ENCODE measurements around the gene ARHGEF17.

ARHGEF17 gene

DNA sequence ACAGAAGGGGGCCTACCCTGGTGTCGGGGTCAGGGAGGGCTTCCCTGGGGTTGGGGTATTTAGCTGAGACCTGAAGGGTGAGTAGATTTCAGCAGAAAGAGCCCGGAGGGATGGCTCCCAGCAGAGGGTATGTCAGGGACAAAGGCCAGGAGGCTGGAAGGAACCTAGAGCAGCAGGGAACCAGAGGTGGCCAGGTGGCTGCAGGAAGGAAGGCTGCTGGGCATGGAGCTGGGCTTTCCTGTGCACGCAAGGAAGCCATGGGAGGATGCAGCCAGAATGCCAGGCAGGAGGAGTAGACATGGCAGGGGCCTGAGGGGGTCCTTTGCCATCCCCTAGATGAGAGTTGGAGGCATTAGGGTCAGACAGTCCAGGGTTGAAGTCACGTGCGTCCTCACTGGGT, 40.8 kb downstream of the ARHGEF17 start:
- ChIA-PET CTCF (interaction anchor here (1.5 kb wide), 1 partner anchor 45 kb away, joined by 7 read pairs; no protein-coding TSS in a partner anchor), POLR2A (no interaction called here)
- no peak for DNase-seq (ENCODE audit: extremely low spot score)
- TF ChIP-seq ARNT (IDR thresholded peaks at IDR 0.05) (no peak), FOXA1 (IDR thresholded peaks at IDR 0.05) (no peak), ELF4 (IDR thresholded peaks at IDR 0.05) (no peak), CTBP1 (IDR thresholded peaks at IDR 0.05; ENCODE audit: borderline replicate concordance) (no peak), TARDBP (IDR thresholded peaks at IDR 0.05) (no peak), SP1 (IDR thresholded peaks at IDR 0.05) (no peak), FOXK2 (IDR thresholded peaks at IDR 0.05) (no peak), HDGF (IDR thresholded peaks at IDR 0.05; ENCODE audit: borderline replicate concordance) (no peak), NFRKB (IDR thresholded peaks at IDR 0.05) (no peak), ZNF384 (IDR thresholded peaks at IDR 0.05) (no peak), L3MBTL2 (conservative IDR thresholded peaks at IDR 0.05) (no peak), BHLHE40 (IDR thresholded peaks at IDR 0.05; ENCODE audit: borderline replicate concordance) (no peak)
- TF ChIP-seq, protein P1, sequence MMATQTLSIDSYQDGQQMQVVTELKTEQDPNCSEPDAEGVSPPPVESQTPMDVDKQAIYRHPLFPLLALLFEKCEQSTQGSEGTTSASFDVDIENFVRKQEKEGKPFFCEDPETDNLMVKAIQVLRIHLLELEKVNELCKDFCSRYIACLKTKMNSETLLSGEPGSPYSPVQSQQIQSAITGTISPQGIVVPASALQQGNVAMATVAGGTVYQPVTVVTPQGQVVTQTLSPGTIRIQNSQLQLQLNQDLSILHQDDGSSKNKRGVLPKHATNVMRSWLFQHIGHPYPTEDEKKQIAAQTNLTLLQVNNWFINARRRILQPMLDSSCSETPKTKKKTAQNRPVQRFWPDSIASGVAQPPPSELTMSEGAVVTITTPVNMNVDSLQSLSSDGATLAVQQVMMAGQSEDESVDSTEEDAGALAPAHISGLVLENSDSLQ (IDR thresholded peaks at IDR 0.05) = no peak

DNA sequence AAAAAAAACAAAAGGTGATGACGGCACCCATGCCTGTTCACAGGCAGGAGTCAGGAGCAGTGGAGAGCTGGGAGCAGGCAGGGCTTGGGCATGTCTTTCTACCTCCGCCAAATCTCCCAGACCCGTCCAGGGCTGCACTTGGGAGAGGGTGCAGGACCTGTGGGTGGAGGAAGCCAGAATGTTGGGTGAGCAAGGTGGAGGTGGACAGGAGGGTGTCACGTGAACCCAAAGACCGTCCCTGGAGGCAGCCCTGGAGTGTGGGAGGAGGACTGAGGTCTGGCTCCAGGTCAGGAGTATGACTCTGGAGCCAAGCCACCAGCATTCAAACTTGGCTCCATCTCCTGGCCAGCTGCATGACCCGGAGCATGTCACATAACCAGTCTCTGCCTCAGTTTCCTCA, 41.6 kb downstream of the ARHGEF17 start:
- ChIA-PET POLR2A (no interaction called here), CTCF (interaction anchor here (0.6 to 2.6 kb wide), 4 partner anchors 9 to 44 kb away, joined by 3 to 20 read pairs (median 6); no protein-coding TSS in a partner anchor)
- no peak for DNase-seq (ENCODE audit: extremely low spot score)
- TF ChIP-seq NFRKB (IDR thresholded peaks at IDR 0.05) (no peak), SP1 (IDR thresholded peaks at IDR 0.05) (no peak), CTBP1 (IDR thresholded peaks at IDR 0.05; ENCODE audit: borderline replicate concordance) (no peak), ZNF384 (IDR thresholded peaks at IDR 0.05) (no peak), L3MBTL2 (conservative IDR thresholded peaks at IDR 0.05) (no peak), LEF1 (IDR thresholded peaks at IDR 0.05; ENCODE audit: borderline replicate concordance) (no peak), BHLHE40 (IDR thresholded peaks at IDR 0.05; ENCODE audit: borderline replicate concordance) (no peak), FOXA1 (IDR thresholded peaks at IDR 0.05) (no peak), ELF4 (IDR thresholded peaks at IDR 0.05) (no peak), FOXK2 (IDR thresholded peaks at IDR 0.05) (no peak), HDGF (IDR thresholded peaks at IDR 0.05; ENCODE audit: borderline replicate concordance) (no peak), ARNT (IDR thresholded peaks at IDR 0.05) (no peak), FOXM1 (IDR thresholded peaks at IDR 0.05; ENCODE audit: borderline replicate concordance) (no peak), SUZ12 (IDR thresholded peaks at IDR 0.05) (no peak), TARDBP (IDR thresholded peaks at IDR 0.05) (no peak)
- TF ChIP-seq, protein P1 (IDR thresholded peaks at IDR 0.05) = no peak

DNA sequence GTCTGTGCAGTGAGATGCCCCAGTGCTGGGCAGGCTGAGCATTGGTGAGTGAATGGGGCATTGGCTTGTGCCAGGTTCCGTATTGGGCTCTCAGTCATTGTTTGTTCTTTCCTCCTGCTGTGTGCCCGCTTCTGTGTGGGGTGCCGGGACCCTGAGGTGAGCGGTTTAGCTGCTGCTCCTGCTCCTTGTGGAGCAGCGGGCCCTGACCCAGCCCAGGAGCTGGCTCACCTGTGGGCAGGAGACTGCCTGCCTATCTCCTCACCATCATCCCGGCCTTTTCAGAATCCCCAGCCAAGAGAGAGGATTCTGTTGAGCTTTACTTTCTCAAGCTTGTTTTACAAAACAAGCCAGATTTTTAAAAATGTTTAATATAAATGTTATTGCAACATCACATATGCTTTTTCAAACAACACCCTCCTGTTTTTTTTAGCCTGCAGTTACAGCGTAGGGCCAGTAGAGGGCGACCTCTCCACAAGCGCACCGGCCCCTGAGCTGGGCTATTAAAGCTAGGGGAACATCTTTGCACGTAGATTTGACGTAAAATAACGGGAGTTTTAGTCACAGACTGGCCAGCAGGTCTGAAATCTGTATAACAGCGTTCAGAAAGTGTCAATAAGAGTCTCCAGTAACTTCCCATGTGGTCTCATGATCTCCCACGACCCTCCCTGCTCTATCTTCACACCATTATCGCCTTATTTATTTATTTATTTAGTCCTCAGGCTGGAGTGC, 43.0 kb downstream of the ARHGEF17 start:
- ChIA-PET POLR2A (interaction anchor here (0.6 to 1.1 kb wide), 3 partner anchors 42 to 49 kb away, joined by 3 to 4 read pairs (median 4); no protein-coding TSS in a partner anchor), CTCF (interaction anchor here (0.5 to 2.6 kb wide), 28 partner anchors 9 to 616 kb away, joined by 3 to 45 read pairs (median 4); no protein-coding TSS in a partner anchor)
- TF ChIP-seq LEF1 (IDR thresholded peaks at IDR 0.05; ENCODE audit: borderline replicate concordance) = no peak
- TF ChIP-seq ARNT (IDR thresholded peaks at IDR 0.05) = no peak
- TF ChIP-seq ELF4 (IDR thresholded peaks at IDR 0.05) = no peak
- TF ChIP-seq FOXK2 (IDR thresholded peaks at IDR 0.05) = no peak
- TF ChIP-seq SP1 (IDR thresholded peaks at IDR 0.05) = no peak
- TF ChIP-seq BHLHE40 (IDR thresholded peaks at IDR 0.05; ENCODE audit: borderline replicate concordance) = no peak
- no peak for TF ChIP-seq FOXA1 (IDR thresholded peaks at IDR 0.05)
- TF ChIP-seq TARDBP (IDR thresholded peaks at IDR 0.05) = no peak
- TF ChIP-seq CTBP1 (IDR thresholded peaks at IDR 0.05; ENCODE audit: borderline replicate concordance) = no peak
- DNase-seq (ENCODE audit: extremely low spot score) = peak; percentile 78

DNA sequence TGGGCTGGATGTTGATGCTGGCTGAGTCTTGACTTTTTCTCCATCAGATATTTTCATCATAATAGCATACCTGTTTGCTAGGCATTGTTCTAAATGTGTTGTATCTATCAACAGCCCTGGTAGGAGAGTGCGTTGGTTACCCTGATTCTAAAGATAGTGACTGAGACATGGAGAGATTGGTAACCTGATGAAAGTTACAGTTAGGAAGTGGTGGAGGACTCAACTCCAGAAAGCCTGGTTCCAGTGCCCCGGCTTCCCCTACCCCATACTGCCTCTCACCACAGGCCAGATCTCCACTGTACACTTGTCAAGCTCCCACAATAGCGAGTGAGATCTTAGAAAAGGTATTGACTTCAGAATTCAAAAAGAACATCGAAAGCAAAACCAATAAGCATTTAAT, 45.3 kb downstream of the ARHGEF17 start:
- TF ChIP-seq SP1 (IDR thresholded peaks at IDR 0.05) (no peak), ZNF384 (IDR thresholded peaks at IDR 0.05) (no peak), FOXK2 (IDR thresholded peaks at IDR 0.05) (no peak), NFRKB (IDR thresholded peaks at IDR 0.05) (no peak), HDGF (IDR thresholded peaks at IDR 0.05; ENCODE audit: borderline replicate concordance) (no peak), SUZ12 (IDR thresholded peaks at IDR 0.05) (no peak), LEF1 (IDR thresholded peaks at IDR 0.05; ENCODE audit: borderline replicate concordance) (no peak), FOXM1 (IDR thresholded peaks at IDR 0.05; ENCODE audit: borderline replicate concordance) (no peak), ELF4 (IDR thresholded peaks at IDR 0.05) (no peak), ARNT (IDR thresholded peaks at IDR 0.05) (no peak), FOXA1 (IDR thresholded peaks at IDR 0.05) (no peak), CTBP1 (IDR thresholded peaks at IDR 0.05; ENCODE audit: borderline replicate concordance) (no peak), L3MBTL2 (conservative IDR thresholded peaks at IDR 0.05) (no peak), TARDBP (IDR thresholded peaks at IDR 0.05) (no peak), BHLHE40 (IDR thresholded peaks at IDR 0.05; ENCODE audit: borderline replicate concordance) (no peak)
- TF ChIP-seq, protein P1 (IDR thresholded peaks at IDR 0.05) = no peak
- ChIA-PET CTCF (no interaction called here), POLR2A (no interaction called here)
- no peak for DNase-seq (ENCODE audit: extremely low spot score)

DNA sequence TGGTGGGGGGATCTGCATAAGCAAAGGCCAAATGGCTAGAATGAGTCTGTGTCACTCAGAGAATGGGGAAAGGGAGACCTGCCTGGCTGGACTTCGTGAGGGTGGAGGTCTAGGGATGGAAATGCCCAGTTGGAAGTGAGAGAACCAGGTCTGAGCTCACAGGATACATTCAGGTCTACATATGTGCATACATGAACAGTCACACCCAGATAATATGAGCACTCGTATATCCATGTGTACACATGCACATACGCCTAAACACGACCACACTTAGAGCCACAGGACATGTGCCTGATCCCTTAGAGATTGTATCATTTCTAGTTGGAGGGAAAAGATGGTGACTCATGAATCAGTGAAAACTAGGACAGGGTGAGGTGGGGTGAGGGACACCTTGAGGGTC, 47.0 kb downstream of the ARHGEF17 start:
- DNase-seq (ENCODE audit: extremely low spot score) = no peak
- POLR2A ChIA-PET = no interaction called here
- CTCF ChIA-PET = no interaction called here
- TF ChIP-seq HDGF (IDR thresholded peaks at IDR 0.05; ENCODE audit: borderline replicate concordance) = no peak
- no peak for TF ChIP-seq TARDBP (IDR thresholded peaks at IDR 0.05)
- no peak for TF ChIP-seq CTBP1 (IDR thresholded peaks at IDR 0.05; ENCODE audit: borderline replicate concordance)
- no peak for TF ChIP-seq FOXK2 (IDR thresholded peaks at IDR 0.05)
- TF ChIP-seq SUZ12 (IDR thresholded peaks at IDR 0.05) = no peak
- TF ChIP-seq L3MBTL2 (conservative IDR thresholded peaks at IDR 0.05) = no peak
- TF ChIP-seq FOXA1 (IDR thresholded peaks at IDR 0.05) = no peak
- TF ChIP-seq ARNT (IDR thresholded peaks at IDR 0.05) = no peak
- TF ChIP-seq SP1 (IDR thresholded peaks at IDR 0.05) = no peak
- no peak for TF ChIP-seq LEF1 (IDR thresholded peaks at IDR 0.05; ENCODE audit: borderline replicate concordance)
